NOMO-1 treated with dmso at 0.1 percent for 144 hours (cell line): ENCODE results near the gene CREB3L4.

Source experiments
- DNase-seq: peaks from one replicate; lab custom pipeline; 2025; ENCODE audit not compliant: unreplicated experiment; lab: John Stamatoyannopoulos, UW

CREB3L4 gene

DNA sequence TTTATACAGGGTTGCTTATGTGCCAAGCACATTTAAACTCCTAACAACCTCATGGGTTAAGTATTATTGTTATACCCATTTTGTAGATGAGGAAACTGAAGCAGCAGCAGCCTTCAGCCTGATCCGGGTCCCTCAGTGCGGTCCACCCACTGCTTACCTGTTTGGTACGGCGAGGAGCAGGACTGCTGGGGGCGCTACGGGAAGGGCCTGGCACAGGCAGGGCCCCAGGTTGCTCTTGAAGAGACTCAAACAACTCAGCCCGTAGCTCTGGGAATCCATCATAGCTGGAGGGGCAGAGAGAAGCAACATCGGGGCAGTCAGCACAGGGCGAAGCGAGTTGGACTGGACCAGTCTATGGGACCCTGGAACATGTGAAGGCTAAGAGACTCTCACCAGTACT, 30.4 kb upstream of the CREB3L4 start:
- no peak for DNase-seq

DNA sequence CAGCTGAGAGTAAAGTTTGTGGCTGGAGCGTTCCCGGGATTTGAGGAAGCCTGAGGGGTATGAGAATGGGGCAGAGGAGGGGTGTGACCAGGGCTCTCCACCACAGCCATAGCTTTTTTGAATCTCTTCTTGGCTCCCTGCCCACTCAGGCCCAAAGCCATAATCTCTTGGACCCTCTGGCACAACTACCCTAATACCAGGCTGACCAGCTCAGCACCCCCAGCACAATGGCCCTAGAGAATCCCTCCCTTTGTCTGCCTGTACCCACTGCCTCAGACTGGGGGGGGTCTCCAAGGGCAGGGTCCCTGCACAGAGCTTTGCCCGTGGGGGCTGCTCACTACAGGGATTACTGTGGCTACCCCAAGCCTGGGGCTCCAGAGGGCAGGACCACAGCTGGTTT, 28.7 kb upstream of the CREB3L4 start:
- DNase-seq = no peak

GRCh38 chr1:153939476-153939875, 28.2 kb upstream of the CREB3L4 start:
- no peak for DNase-seq

DNA sequence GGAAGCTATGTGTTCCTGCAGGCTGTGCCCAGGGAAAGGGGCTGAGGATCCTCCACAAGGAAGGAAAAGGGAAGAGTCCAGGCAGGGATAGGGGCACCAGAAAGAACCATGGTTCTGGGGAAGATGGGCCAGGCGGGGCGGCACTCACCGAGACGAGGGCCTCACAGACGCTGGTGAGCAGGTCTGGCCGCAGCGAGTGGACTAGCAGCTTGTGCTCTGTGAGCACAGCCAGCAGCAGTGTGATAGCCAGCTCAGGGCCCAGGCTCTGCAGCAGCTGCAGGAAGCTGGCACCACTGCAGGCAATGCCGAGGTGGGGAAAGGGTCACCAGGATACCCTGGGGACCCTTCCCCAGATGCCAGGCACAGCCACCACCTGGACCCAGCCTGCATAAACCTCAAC, 26.9 kb upstream of the CREB3L4 start:
- no peak for DNase-seq

GRCh38 chr1:153941826-153942725, 25.6 kb upstream of the CREB3L4 start:
- no peak for DNase-seq

- DNase-seq = no peak
Measured at GRCh38 chr1:153942766-153943549, 24.7 kb upstream of the CREB3L4 start.

DNA sequence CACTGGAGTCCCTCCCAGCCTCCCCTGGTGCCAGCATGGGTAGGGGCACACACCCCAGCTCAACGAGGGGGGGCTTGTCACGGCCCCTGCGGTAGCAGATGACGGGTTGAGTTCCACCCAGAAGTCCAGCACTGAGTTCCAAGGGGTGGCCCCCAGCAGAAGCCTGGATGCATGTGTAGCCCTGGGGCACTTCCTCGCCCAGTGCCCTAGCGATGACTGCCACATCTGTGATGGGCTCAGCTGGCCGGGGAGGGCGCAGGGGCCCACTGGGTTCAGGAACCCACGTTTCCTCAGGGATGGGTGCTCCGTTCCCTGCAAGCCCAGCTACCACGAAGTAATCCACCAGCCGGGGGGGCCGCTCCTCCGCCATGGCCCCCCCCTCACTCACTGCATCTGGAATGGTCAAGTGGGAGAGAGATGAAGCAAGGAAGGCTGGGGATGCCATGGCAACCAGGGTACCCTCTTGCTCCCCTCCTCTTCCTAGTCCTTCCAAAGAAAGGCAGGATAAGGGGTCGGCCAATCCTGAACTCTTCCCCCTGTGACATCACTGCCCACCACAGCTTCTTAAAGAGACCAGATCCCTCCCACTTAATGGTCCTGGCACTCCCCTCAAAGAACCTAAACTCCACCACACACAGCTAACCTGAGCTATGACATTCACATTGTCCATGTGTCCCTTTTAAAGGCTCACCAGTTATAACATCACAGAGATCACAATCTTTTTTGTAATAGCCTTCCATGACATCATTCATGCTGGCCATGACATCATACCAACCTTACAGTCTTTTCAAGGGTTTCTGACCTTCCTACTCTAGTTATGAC, 23.5 kb upstream of the CREB3L4 start:
- DNase-seq = no peak

DNA sequence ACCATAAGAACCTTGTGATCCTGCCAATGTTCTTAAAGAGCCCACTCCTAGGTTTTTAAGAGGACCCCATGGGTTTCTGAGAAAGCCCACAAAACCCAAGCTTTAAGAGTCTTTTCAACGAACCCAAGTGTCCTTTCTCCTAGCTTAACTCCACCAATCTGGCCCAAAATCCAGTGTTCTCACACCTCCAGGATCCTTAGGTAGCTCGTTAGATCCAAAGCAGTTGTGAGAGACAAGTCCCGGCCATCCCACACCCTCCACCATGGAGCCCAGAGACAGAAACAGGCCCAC, 22.9 kb upstream of the CREB3L4 start:
- no peak for DNase-seq

DNA sequence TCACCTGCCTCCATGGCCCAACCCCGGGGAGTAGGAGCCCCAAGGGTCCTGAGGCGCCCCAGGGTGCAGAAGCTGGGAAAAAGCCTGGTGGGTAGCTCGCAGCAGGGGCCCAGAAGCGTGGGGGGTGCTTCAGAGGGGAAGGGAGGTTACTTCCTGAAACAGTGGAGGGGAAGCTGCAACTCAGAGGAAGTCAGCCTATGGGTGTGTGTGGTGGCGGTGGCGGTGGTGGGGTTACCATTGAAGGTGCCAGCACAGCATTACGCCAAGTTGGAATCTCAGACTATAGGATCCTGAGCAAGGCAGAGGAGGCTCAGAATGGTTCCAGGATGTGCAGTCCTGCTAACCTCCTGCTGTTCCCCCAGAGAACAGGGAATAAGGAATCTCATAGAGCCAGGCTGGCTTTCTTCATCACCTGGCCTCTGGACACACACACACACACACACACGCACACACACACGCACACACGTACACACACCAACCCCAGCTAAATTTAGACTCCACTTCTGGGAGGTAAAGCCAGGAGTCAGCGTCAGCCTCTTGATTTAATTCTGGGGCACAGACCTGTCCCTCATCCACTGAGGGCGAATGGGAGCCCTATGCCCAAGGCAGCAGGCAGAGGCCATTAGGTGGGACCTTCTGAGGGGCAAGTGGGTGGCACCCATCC, 22.4 kb upstream of the CREB3L4 start:
- DNase-seq = peak; percentile 88

DNA sequence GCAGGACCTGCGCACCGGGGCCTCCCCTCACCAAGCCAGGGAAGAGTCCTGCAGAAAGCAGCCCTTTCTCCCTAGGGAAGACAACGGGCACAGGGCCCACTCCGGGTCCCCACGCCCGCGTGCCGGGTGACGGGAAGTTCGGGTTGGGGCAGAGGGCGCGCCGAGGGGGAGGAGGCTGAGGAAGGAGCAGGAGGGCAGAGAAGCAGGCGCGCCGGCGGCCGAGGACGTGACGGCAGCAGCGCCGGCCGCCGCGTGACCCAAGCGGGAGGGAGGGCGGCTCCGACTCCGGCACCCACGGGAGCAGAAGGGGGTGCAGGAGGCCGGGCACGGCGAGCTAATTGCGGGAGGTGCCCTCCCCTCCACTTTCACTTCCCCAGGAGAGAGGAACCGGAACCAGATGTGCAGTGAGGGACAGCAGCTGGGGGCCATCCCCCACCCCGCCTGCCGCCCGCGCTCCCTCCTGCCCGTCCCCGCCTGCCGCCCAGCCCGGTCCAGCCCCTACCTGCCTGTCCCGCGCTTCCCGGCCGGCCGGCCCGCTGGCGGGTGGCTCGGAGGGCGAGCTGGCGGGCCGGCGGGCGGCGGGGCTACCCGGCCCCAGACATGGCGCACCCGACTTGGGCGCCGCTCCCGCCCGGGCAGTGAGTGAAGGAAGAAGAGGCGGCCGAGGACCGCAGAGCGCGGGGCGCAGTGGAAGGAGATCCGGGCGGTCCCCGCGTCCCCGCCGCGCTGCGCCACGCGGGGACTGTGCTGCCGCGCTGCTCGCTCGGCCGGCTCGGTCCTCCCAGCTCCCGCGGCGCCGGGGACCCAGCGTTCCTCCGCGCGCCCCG, 21.7 kb upstream of the CREB3L4 start:
- peak; percentile 96 for DNase-seq

- DNase-seq = peak; percentile 88
Measured at GRCh38 chr1:153946622-153947241, 21.0 kb upstream of the CREB3L4 start, which contains the start of gene DENND4B. DENND4B (minus strand) TSS chr1:153946718; CDS start chr1:153944374, 2,344 bp downstream.

DNA sequence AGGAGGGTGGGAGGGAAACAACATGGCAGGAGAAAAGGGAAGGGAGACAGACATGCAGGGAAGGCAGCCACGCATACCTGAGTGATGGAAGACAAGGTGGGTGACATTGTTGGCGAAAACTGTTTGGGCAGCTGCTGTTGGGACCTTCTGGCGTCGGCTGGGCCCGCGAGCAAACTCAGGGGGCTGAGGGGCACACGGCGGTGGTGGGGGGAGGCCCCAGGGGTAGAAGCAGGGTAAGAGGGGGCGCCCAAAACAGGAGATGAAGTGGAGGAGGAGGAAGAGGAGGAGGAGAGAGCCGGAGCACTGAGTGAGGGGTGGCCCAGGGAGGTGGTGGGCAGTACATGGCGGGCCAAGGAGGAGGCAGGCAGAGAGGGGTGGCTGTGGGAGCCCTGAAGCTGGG, 16.5 kb upstream of the CREB3L4 start:
- DNase-seq = no peak

GRCh38 chr1:153951801-153952200, 15.9 kb upstream of the CREB3L4 start:
- no peak for DNase-seq

DNA sequence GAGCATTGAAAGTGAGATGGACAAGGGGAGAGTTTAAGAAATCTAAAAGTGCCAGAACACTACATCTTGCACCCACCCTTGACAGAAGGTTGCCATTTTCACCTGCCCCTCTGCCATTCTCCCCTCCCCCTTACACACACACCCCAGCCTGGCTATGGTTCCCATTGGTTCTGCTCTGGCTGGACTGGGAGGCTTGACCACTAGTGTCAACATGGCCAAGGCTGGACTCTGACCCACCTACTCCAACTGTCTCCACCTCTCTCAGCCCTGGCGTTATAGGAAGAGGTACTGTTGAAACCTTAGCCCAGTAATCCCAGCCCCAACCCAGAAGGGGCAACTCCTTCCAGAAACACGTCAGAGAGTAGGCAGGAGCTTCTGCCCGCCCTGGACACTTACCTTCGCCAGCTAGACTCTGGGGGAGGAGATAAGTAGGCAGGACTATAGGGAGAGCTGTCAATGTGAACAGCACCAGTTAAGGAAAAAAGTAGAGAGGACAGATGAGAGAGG, 13.8 kb upstream of the CREB3L4 start:
- no peak for DNase-seq

DNA sequence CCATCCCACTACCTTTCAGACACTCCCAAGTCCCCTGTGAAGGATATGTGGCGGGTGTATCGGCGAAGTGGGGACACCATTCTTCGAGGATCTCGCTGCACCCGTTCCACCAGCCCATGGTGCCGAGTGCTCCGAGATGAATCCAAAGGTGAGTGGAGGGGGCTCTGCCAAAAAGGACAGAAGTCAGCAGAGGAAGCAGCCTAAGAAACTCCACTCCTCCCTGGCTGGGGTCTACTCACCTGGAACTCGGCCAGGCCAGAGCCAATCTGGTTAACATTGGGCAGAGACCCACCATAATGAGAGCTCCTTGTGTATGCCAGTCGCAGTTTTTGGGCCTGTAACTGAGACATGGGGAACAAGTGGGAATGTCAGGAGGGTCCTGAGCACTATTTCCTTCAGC, 12.9 kb upstream of the CREB3L4 start:
- no peak for DNase-seq

DNA sequence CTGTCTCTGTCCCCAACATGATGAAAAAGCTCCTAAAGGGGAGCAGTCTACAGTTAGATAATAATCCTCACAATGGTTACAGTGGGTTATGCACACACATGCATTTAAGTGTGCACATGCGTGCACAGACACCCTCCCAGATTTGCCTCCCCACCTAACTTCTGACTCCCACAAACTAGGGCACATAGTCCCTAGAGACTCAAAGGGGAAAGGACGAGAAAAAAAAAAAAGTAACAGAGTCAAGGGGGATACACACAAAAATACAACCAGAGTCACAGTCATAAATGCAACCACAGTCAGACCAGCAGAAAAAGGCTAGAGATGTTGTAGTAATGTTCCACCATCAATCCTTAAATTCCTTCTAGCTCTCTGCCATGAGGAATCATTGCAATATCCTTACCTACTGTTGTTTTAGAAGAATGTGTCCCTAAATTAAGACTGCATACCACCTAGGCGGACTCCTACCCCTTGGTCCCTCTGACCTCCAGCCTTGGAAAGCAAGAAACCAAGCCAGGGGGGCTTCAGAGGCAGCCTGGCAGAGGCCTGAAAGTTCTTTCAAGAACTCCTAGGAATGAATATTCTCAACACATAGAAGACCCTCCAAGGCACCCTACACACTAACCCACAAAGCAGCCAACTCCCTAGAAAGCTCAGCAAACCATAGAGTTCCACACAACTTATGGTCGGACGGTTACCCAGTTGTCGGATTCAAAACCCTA, 10.5 kb upstream of the CREB3L4 start:
- no peak for DNase-seq

GRCh38 chr1:153957744-153958110, 10.0 kb upstream of the CREB3L4 start:
- no peak for DNase-seq

DNA sequence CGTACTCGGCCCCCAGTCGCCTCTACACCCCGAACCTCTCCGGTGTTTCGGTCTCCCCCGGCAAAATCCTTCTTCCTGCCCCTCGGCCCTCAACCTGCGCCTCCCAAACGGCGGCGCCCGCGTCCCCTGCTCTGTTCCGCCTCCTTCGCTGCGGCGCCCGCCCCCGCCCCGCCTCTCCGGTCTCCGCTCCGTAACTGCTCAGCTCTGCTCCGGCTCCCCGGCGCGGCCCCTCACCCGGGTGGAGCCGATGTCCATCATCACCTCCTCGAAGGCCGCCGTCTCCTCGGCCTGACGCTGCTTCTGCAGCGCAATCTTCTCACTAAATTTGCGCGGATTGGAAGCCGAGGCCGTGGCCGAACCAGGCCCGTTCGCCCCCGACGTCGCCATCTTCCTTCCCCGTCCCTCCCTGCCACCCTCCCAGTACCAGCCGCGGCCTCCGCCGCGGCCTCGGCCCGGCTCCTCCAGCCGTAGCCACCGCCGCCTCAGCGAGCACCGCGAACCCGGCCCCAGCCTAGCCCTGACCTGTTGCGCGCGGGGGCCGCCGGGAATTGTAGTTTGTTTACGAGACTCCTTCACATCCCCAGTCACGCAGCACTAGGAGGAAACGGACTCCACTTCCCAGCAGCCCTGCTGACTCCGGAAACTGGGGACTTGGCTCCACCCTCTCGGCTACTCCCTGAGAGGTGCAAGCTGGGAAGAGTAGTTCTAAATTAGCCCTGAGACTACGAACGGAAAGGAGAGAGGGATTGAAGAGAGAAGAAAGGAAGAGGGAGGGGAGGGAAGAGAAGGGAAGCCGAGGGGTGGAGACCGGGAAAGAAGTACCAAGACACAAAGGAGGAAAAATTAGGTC, 9.4 kb upstream of the CREB3L4 start, which contains the start of gene CRTC2:
Gene CRTC2, minus strand, starts transcription at position 502 of the 850 bp plus-strand sequence. Its CDS starts 115 bp downstream, at position 387.
- peak; percentile 99 for DNase-seq
